ENCODE data around the gene TMED6.
"Not testable (repeated sequence)": the region's sequence is repeated elsewhere in the genome, so short reads cannot be mapped to it uniquely, and the experiment has no call there.

Gene TMED6
- total RNA-seq: 0.26 to 0.35 reads per million in 2 donors

DNA sequence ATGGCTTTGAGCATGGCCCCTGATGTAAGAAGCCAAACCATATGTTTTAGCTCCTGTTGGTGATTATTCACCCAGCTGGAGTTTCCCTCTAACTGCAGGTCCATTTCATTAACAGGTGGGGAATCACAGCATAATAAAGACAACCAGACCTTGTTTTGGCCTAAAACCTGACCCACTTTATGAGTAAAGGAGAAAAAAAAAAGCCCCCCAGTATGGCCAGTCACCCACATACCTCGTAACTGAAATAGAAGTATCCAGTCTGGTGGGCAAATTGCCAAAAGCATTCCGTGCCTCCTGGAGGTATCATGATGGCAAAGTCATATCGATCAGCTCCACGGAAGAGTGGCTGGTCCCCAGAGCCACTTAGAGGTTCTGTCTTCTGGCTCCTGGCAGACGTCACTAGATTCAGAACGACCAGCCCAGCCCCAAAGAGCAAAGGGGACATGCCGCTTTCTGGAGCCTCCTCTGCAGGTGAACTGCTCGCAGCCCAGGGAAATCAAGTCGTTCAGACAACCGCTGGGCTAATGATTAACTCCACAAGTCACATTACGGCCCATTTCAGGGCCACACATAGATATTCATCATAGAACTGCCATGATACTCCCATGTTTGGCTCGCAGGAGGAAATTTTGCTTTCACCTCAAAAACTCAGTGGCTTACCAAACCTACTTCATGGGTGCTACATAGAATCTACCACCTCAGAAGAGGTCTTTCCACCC, at the start of gene TMED6:
TMED6 (minus strand) TSS at position 478 of the 719 bp plus-strand sequence; CDS start at position 445, 33 bp downstream.
- no peak for DNase-seq

DNA sequence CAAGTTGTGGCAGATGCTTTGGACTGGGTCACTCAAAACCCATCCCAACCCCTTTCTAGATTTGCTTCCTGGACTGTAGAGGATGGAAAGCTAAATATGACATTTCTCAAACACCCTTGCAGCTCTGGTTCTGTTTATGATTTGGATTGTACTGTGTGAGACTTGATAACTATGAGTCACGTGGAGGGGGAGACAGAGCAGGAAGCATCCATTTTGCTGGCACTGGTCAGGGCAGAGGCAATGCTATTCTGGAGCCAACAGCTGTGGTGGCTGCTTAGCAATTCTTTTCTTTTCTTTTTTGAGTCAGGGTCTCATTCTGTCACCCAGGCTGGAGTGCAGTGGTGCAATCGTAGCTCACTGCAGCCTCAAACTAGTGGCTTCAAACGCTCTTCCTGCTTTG, 47.8 kb upstream of the TMED6 start:
- no peak for DNase-seq

DNA sequence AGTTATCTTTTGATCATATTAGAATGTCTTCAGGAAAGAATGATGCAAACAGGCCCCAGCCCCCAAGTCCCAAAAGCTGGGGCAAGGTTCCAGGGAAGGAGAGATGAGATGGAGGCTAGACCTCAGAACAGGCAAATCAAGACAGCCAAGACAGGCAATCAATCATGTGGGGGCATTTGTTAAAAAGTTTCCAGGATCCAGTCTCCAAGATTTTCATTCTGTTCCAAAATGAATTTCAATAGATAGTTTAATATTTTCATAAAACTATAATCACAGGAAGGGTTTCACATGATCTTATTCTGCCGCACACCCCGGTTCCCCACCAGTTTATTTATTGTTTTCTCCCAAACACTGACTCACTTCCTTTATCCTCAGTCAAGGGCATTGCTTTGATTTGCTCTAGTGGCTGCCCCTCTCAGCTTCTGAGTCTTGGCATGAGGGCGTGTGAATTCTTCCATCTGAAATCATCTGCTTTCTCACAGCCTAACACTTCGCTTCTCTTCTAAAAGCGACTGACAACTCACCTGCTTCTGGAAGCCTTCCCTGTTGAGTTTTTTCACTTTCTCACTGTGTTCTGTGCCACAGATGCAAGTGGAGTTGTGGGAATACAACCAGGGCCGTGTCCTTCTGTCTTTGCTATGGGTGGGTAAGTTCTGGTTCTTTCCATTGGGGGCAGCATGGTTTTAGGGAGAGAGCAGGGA, 46.4 kb upstream of the TMED6 start:
- no peak for DNase-seq

DNA sequence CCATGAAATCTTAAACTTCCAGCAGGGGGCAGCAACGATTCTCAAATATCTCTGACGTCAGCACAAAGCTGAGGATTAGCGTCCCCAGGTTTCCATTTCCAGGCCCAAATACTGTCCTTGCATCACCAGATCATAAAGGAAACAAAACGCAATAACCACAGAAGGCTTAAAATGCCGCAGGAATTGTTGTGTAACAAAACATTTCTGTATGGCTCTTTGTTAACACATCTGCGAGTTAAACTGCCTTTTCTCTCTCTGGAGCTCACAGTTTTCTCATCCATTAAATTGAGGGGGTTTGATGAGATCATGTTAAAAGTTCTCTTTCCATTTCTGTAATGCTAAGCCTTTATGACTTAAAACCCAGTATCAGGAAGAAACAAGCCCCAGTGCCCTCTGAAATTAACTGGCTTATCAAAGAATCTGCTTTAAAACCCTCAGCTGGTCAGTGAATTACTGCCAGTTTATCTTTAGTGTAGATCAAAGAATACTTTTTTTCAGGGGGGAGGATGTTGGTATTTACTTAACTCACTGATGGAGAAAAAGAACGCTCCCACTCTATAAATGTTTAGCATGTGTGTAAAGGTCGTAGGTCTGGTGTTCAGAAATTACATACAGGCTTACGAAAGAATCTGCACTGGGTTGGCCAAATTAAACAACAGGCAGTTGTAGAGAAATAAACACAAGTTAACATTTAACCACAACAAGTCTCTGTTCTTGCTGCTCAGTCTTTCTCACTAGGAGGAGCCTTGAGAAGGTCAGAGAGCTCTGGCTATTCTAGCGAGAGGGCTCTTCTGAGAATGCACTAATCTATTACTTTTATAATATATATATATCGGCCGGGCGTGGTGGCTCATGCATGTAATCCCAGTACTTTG, 44.8 kb upstream of the TMED6 start:
- DNase-seq: no peak

DNA sequence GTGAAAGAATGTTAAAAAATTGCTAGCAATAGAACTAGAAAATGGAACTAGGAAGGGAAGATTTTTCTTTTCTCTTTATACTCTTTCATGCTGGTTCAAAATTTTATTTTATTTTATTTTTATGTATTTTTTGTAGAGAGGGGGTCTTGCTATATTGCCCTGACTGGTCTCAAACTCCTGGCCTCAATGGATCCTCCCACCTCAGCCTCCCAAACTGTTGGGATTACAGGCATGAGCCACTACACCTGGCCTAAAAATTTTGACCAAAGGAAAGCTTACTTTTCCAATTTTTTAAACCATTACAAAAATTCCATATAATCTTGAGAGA, 44.2 kb upstream of the TMED6 start:
- DNase-seq: no peak

DNA sequence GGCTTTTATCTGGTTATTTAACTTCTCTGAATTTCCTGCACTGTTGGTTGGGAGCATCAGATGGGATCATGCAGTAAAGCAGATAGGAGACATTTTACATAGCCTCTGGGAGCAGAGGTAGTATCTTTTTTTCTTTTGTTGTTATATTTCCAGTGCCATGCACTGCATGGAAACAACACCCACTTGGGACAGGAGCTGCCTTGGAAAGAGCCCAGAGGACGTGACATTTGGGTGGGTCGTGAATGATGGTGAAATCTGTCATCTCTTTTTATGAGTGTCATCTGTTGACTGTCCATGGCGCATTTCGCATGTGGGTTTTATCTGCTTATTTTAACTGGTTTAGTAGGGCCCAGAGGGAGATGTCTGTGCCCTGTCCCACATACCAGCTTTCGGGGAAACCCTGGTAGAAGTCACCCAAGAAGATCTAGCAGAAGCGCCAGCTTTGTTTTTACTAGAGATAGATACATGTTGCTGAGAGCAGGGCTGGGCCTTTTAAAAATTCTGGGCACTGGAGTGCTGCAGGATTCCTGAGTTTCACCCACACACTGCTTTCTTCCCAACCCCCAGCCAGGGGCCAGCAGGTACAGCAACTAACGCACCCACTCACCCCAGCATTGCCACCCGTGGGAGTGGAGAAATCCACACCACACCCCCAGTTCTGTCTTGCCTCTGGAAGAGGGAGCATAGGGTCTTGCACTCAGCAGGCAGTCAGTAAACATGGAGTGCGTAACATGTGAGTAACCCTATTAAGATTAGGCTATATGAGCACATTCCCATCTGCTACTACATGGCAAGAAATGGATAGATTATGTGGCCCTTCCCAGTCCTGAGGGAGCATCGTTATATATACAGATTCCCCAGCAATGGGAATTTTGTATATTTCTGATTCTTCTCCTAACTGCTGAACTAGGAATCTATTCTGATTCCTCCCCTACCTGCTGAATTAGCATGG, 42.6 kb upstream of the TMED6 start:
- no peak for DNase-seq

DNA sequence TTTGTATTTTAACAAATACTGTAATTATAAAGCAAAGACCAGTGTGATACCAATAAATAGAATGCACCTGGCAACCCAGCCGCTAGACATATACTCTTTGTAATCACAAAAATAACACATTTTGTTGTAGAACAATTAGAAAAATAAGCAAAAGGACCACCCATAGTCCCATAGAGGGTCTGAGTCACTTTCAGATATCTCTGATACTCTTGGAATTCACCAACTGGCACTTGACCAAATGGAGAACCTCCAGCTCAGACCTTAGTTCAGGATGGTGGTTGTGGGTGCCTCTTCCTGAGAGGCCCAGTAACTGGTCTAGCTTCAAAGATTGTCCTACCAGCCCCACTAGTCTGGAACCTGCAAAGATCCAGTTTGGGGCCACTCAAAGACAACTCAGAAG, 35.0 kb upstream of the TMED6 start:
- no peak for DNase-seq

DNA sequence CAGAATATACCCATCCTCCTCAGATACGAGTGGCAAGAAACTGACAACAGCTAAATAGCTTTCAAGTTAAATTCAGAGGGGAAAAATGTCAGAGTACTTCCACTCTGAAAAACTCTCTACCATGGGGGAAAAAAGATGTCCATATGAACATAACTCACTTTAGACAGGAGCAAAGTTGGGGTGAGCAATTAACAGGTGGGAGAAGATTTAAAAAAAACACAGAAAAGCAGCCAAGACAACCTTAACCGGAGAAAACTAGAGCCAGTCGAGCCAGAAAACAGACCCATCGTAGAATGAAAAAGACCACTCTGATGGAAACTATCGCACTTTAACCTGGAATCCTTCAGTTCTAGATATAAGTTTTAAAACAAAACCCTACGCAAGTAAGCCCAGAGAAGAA, 33.4 kb upstream of the TMED6 start:
- DNase-seq: no peak

DNA sequence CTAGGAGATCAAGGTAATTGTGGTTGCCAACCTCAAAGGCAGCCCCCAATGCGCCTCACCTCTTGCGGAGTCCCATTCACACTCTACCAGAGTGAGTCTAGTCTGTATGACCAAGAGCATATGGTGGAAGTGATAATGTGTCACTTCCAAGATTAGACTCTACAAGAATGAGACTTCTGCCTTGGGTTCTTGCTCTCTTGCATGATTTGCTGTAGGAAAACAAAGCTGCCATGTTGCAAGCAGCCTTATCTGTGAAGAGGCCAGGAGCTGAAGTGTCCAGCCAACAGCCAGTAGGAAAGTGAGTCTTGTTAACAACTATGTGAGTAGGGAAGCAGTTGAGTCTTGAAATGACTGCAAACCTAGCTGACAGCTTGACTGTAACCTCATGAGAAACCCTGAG, 30.8 kb upstream of the TMED6 start:
- DNase-seq: no peak

DNA sequence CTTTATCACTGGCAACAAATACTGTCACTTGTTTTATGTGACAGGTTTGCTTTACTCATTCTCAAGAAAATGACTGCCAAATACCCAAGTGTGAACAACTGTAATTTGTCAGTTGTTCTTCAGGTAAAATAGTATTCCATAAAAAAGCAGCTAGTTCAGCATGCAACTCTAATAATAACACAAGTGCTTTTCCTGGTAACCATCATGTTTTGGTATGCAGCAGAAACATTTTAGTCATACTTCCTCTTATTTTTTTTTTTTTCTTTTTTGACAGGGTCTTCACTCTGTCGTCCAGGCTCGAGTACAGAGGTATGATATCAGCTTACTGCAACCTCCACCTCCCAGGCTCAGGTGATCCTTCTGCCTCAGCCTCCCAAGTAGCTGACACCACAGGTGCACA, 29.6 kb upstream of the TMED6 start:
- DNase-seq: no peak

DNA sequence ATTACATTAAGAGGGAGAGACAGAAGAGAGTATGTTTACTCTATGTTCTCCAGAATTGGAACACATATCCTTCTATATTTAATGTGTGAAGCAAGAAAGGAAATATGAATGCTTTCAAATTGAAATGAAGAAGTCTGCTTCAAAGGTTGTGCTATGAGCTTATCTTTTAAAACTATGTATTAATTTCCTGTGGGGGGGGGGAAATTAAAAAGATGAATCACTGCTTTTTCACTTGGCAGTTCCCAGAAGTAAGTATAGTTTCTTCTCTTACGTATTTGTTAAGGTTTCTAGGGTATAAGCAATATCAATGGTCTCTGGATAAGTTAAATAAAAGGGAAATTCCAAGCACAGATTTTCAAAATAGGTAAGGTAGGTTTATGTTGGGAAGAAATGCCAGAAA, 27.2 kb upstream of the TMED6 start:
- no peak for DNase-seq

DNA sequence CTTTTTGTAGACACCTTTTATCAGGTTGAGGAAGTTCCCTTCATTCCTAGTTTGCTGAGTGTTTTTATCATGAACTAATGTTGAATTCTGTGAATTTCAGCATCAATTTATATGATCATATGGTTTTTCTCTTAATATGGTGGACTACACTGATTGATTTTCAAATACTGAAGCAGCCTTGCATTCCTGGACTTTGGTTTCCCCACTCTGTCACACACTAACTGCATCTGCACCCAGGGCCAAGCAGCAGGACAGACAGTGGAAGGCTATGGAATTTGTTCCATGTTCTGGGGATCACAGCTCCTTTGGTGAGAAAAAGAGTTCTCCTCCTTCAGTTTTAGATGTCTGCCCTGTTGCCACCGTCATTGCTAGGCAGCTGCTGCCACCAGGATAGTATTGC, 26.4 kb upstream of the TMED6 start:
- DNase-seq: no peak

DNA sequence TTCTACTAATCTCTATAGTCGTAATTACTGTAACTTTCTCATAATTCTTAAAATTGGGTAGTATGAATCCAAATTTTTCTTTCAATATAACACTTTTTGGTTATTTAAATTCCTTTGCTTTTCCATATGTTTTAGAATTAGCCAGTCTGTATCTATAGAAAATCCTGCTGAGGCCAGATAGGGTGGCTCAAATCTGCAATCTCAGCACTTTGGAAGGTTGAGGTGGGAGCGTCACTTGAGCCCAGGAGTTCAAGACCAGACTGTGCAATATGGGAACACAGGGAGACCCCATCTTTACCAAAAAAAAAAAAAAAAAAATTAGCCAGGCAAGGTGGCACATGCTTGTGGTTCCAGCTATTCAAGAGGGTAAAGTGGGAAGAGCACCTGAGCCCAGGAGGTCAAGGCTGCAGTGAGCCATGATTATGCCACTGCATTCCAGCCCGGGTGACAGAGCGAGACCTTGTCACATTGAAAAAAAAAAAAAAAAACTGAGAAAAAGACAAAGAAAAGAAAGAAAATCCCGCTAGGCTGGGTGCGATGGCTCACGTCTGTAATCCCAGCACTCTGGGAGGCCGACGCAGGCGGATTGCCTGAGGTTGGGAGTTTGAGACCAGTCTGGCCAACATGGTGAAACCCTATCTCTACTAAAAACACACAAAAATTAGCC, 24.9 kb upstream of the TMED6 start:
- DNase-seq: no peak

DNA sequence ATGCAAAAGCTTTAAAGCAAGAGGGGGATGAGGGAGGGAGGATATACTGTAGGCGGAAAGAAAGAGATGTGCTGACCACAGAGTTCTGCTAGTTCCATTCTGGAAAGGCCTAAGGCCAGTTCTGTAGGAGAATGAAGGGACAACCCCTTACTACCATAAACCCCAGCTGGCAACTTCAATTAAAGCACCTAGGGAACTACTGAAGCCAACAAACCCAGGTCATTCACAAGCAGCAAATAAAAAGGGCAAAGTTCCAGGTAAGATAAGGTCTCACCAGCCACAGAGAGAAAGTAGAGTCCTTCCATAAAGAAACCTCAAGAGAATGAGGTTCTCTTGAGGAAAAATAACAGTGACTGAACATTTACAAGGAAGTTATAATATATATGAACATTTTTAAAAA, 21.4 kb upstream of the TMED6 start:
- DNase-seq: no peak

DNA sequence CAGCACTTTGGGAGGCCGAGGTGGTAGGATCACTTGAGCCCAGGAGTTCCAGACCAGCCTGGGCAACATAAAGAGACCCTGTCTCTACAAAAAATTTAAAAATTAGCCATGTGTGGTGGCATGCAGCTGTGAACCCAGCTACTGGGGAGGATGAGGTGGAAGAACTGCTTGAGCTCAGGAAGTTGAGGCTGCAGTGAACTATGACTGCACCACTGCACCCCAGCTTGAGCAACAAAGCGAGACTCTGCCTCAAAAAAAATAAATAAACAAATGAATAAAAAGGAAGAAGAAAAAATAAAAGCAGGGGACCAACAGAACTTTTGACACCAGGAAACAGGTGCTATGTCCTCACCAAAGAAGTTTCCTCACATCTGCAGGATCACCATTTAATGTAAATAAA, 20.0 kb upstream of the TMED6 start:
- DNase-seq: no peak

DNA sequence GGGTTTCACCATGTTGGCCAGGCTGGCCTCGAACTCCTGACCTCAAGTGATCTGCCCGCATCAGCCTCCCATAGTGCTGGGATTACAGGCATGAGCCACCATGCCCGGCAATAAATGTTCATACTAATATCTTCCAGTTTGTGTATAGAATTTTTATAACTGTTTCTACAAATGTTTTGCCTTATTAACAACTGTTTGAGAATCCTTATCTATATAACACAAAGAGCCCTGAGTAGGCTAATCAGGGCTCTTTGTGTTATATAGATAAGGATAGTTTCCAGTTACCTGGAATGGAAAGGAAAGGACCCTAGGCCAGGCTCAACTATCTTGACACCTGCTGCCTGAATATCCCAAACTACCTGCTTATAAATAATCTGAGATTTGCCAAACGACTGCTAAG, 17.3 kb upstream of the TMED6 start:
- DNase-seq: no peak

DNA sequence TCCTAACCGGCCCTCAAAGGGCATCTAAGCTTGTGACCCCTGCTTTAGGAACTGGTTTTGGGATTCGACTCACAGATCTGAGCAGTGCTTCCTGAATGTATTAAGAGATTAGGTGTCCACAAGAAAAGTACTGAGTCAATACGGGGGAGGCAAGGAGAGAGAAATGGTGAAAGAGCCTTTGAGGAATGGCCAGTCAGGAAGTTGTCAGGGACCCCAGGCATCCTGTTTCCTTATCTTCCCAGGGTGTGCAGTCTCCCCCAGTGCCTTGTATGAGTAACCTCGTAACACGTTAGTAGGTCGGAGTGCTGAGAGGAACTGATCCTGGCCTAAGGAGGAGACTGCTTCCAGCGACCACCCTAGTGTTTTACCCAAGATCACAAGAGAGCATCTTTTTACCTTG, 16.4 kb upstream of the TMED6 start:
- no peak for DNase-seq

DNA sequence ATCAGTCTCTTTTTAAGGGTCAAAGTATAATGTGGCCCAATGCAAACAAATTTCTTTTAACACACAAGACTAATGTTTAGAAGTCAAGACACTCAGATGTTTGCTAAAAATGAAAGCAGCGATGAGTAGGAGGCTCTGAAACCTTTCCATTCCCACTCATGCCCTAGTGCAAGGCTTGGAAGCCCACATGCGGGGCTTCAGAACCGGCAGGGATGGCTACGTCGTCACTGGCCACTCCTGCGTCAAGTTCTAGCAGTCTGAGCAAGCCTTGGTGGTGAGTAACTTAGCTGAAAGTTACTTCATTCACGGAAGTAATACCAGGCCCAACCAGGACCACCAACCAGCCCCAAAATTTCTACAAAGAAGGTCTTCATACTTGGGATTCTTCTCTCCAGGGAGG, 14.8 kb upstream of the TMED6 start:
- DNase-seq: no peak

DNA sequence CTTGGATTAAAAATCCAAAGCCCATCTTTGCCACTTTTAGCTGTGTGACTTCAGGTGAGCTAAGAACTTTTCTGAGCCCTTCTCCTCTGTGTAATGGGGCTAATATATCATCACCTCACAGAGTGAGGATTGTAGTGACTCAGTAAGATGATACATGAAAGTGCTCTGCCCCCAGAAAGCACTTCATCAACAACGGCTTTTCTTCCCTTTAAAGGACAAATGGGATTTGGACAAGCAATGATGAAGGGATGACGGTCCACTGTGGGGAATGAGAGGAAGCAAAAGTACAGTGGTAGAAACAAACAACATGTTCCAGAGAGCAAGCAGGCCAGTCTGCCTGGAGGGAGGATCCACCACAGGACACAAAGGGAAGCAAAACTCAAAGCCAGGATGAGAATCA, 14.3 kb upstream of the TMED6 start:
- DNase-seq: no peak

DNA sequence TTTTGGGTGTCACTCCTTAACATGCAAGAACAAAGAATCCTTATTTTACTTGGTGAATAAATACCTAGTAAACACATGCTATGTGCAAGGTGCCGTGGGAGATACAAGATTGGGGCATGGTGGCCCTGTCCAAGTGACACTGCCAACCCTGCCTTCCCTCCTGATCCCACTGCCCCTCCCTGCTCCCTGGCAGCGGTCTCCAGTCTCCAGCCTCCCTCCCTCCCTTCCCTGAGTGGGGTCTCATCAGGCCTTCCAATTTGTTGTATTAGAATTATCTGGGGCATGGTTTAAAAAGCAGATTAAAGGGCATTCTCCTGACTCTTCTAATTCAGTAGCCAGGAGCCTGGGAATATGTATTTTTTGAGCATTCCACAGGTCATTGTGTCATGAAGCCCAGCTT, 12.5 kb upstream of the TMED6 start:
- DNase-seq: no peak

DNA sequence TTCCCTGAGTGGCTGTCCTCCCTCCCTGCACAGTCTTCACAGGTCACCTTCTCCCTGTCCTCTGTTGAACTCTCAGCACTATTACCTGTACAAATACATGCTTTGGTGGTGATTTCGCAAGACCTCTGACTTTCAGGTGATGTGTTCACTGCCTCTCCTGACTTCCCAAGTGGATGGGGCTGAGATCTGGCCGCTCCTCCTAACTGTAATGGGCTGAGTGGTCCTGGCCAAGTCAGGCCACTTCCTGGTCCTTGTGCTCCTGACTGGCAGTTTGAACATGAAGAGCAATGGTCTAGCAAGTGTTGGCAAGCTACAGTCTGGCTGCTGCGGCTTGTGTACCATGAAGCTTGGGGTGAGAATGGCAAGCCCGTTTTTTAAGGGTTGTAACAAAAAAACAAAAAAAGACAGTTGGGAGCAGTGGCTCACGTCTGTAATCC, 11.7 kb upstream of the TMED6 start:
- DNase-seq: no peak

DNA sequence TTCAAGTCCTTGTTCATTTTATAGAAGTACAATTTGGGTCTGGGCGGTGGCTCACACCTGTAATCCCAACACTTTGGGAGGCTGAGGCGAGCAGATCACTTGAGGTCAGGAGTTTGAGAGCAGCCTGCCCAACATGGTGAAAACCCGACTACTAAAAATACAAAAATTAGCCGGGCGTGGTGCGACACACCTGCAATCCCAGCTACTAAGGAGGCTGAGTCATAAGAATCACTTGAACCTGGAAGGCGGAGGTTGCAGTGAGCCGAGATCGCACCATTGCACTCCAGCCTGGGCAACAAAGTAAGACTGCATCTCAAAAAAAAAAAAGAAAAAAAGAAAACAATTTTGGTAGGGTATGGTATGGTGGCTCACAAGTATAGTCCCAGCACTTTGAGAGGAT, 8.5 kb upstream of the TMED6 start:
- not testable (repeated sequence) for DNase-seq

All from activated gamma-delta T cell (primary cell).